Liver (tissue), 9 donors: ENCODE data around the gene DGKQ. TPM values are rescaled to one million over a fixed set of nuclear protein-coding genes. Genes with fewer than 3 reads are reported as not detected.

Experiments
- DNase-seq: peaks from one replicate; pipeline ENCODE4 v3.0.0-alpha.2; 2017; ENCODE audit warnings: low spot score
- H3K27ac ChIP-seq, 2 donors: one replicate each; pipeline ENCODE4 v1.7.0; 2013; ENCODE audit warnings: inconsistent platforms in 2 of 2, low read length in 2 of 2, control low read depth in 1 of 2, low read depth in 1 of 2, mild to moderate bottlenecking in 1 of 2
- H3K27me3 ChIP-seq, 4 donors: one replicate each; pipeline versions ENCODE4 v1.6.1 to v1.7.0; 2013; ENCODE audit warnings: low read length in 3 of 4, inconsistent platforms in 1 of 4, mild to moderate bottlenecking in 1 of 4, moderate library complexity in 1 of 4; ENCODE audit not compliant: control insufficient read depth in 4 of 4, insufficient read depth in 4 of 4
- H3K36me3 ChIP-seq, 4 donors: one replicate each; pipeline versions ENCODE4 v1.6.1 to v1.7.0; 2013; ENCODE audit warnings: low read length in 3 of 4, mild to moderate bottlenecking in 3 of 4, low read depth in 1 of 4, moderate library complexity in 1 of 4; ENCODE audit not compliant: control insufficient read depth in 4 of 4, insufficient read depth in 3 of 4
- H3K4me1 ChIP-seq, 4 donors: one replicate each; pipeline versions ENCODE4 v1.6.1 to v1.7.0; 2013; ENCODE audit warnings: low read length in 3 of 4, mild to moderate bottlenecking in 3 of 4, moderate library complexity in 1 of 4; ENCODE audit not compliant: control insufficient read depth in 4 of 4, insufficient read depth in 4 of 4
- H3K4me3 ChIP-seq, 3 donors: one replicate each; pipeline versions ENCODE4 v1.6.1 to v1.7.0; 2013; ENCODE audit warnings: low read length in 3 of 3, control low read depth in 1 of 3, low read depth in 1 of 3, mild to moderate bottlenecking in 1 of 3
- H3K9ac ChIP-seq, 2 donors: one replicate each; pipeline ENCODE4 v1.7.0; 2013; ENCODE audit warnings: low read length in 2 of 2, mild to moderate bottlenecking in 2 of 2, moderate library complexity in 2 of 2, control low read depth in 1 of 2, low read depth in 1 of 2
- H3K9me3 ChIP-seq, 4 donors: one replicate each; pipeline versions ENCODE4 v1.6.1 to v1.7.0; 2013; ENCODE audit warnings: low read length in 3 of 4; ENCODE audit not compliant: control insufficient read depth in 4 of 4
- EGR1 ChIP-seq, 2 donors: IDR thresholded peaks; 2 replicates each; pipeline ENCODE4 v1.6.1; 2016 to 2018; ENCODE audit warnings: antibody characterized with exemption in 2 of 2, low read depth in 2 of 2
- FOXA1 ChIP-seq: IDR thresholded peaks from 2 replicates; pipeline ENCODE4 v1.6.1; 2016; ENCODE audit warnings: antibody characterized with exemption
- FOXA2 ChIP-seq: IDR thresholded peaks from 2 replicates; pipeline ENCODE4 v1.6.1; 2016; ENCODE audit warnings: antibody characterized with exemption
- GABPA ChIP-seq, 2 donors: IDR thresholded peaks in 1 of 2; conservative IDR thresholded peaks in 1 of 2; 2 replicates each; pipeline ENCODE4 v1.6.1; 2016; ENCODE audit warnings: antibody characterized with exemption in 2 of 2, mild to moderate bottlenecking in 1 of 2, moderate library complexity in 1 of 2
- HNF4G ChIP-seq: IDR thresholded peaks from 2 replicates; pipeline ENCODE4 v1.6.1; 2016; ENCODE audit warnings: antibody characterized with exemption
- JUND ChIP-seq, 2 donors: IDR thresholded peaks; 2 replicates each; pipeline ENCODE4 v1.6.1; 2016; ENCODE audit warnings: antibody characterized with exemption in 2 of 2
- NR2F2 ChIP-seq: IDR thresholded peaks from 2 replicates; pipeline ENCODE4 v1.6.1; 2016; ENCODE audit warnings: antibody characterized with exemption
- RAD21 ChIP-seq, 2 donors: IDR thresholded peaks; 2 replicates each; pipeline ENCODE4 v1.6.1; 2016; ENCODE audit warnings: antibody characterized with exemption in 2 of 2, mild to moderate bottlenecking in 2 of 2
- RXRA ChIP-seq, 2 donors: IDR thresholded peaks; 2 replicates each; pipeline ENCODE4 v1.6.1; 2017 to 2018; ENCODE audit warnings: antibody characterized with exemption in 2 of 2, mild to moderate bottlenecking in 1 of 2
- SP1 ChIP-seq: IDR thresholded peaks from 2 replicates; pipeline ENCODE4 v1.6.1; 2018; ENCODE audit warnings: antibody characterized with exemption, mild to moderate bottlenecking
- TAF1 ChIP-seq: conservative IDR thresholded peaks from 2 replicates; pipeline ENCODE4 v1.6.1; 2016; ENCODE audit warnings: antibody characterized with exemption, mild to moderate bottlenecking
- YY1 ChIP-seq: IDR thresholded peaks from 2 replicates; pipeline ENCODE4 v1.6.1; 2016; ENCODE audit warnings: antibody characterized with exemption, mild to moderate bottlenecking
- WGBS: extraction: QIAGEN DNeasy Blood & Tissue Kit; methylation state at CpG from one replicate; pipeline ENCODE4 v1.1.7; 2013; 5-methylcytosine and 5-hydroxymethylcytosine counted together
- polyA plus RNA-seq, 2 donors: library from polyadenylated mRNA; stranded (reverse) in 1 of 2; unstranded in 1 of 2; fragments of 200-250 nt in 1 of 2; fragments of >200 nt in 1 of 2; fragmentation: Nextera tagmentation in 1 of 2; extraction: Ambion mirVana in 1 of 2; gene quantifications; one replicate each; pipeline versions ENCODE4 v1.2.1 to v1.2.3, GENCODE V29; 2013 to 2015
- total RNA-seq, 2 donors: library from RNA; depleted of rRNA; stranded (reverse); fragments of >200 nt; gene quantifications; one replicate each; pipeline ENCODE4 v1.2.3, GENCODE V29; 2014
- TF ChIP-seq, protein P1 (sequence below): IDR thresholded peaks from 2 replicates; pipeline ENCODE4 v1.6.1; 2016; ENCODE audit warnings: antibody characterized with exemption
- TF ChIP-seq, protein P2 (sequence below): IDR thresholded peaks from 2 replicates; pipeline ENCODE4 v1.6.1; 2016; ENCODE audit warnings: antibody characterized with exemption, mild to moderate bottlenecking
- TF ChIP-seq, protein P3 (sequence below): fragments of 150-350 bp; IDR thresholded peaks from 2 replicates; pipeline ENCODE4 v1.5.1; 2017; ENCODE audit warnings: improper control_type of control experiment, low read depth, low read length; ENCODE audit not compliant: missing input control
- TF ChIP-seq, protein P4 (sequence below): IDR thresholded peaks from 2 replicates; pipeline ENCODE4 v1.6.1; 2016; ENCODE audit warnings: antibody characterized with exemption
- TF ChIP-seq, protein P5 (sequence below): IDR thresholded peaks from 2 replicates; pipeline ENCODE4 v1.6.1; 2016; ENCODE audit warnings: antibody characterized with exemption
- donor health status: healthy.
- donor health status: healthy.
- donor health status: healthy.
- donor health status: healthy.
- donor health status: healthy.

DGKQ gene
- total and polyA plus RNA-seq, 4 donors: 1.5 to 8.8 (median 3.6) TPM

DNA sequence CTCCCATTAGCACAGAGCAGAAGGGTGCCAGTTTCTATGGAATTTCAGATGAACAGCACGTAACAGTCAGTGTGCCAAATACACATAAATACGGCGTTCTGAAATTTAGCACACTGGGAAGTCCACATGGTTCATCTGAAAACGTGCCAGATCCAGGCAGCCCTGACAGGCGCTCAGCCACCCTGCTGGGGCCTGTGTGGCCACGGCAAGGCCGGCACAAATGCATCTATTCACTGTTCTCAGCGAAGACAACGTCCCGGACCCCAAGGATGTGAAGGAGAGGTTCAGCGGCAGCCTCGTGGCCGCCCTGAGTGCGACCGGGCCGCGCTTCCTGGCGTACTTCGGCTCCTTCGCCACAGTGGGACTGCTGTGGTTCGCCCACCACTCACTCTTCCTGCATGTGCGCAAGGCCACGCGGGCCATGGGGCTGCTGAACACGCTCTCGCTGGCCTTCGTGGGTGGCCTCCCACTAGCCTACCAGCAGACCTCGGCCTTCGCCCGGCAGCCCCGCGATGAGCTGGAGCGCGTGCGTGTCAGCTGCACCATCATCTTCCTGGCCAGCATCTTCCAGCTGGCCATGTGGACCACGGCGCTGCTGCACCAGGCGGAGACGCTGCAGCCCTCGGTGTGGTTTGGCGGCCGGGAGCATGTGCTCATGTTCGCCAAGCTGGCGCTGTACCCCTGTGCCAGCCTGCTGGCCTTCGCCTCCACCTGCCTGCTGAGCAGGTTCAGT is 15.6 kb downstream of the DGKQ start:
- Histone ChIP-seq H3K4me1 (no peaks in the 10 kb centered on the region), H3K9me3 (no peaks in the 10 kb centered on the region), H3K27ac (no peak overlapping the region), H3K9ac (no peak overlapping the region), H3K36me3 (peaks cover 0 to 32% (median 5%) of the 10 kb centered on the region in 4 donors), H3K4me3 (no peak overlapping the region), H3K27me3 (no peaks in the 10 kb centered on the region)
- no peak for TF ChIP-seq TAF1
- no peak for TF ChIP-seq YY1
- TF ChIP-seq, protein P1, sequence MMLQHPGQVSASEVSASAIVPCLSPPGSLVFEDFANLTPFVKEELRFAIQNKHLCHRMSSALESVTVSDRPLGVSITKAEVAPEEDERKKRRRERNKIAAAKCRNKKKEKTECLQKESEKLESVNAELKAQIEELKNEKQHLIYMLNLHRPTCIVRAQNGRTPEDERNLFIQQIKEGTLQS: no peak
- TF ChIP-seq, protein P2, sequence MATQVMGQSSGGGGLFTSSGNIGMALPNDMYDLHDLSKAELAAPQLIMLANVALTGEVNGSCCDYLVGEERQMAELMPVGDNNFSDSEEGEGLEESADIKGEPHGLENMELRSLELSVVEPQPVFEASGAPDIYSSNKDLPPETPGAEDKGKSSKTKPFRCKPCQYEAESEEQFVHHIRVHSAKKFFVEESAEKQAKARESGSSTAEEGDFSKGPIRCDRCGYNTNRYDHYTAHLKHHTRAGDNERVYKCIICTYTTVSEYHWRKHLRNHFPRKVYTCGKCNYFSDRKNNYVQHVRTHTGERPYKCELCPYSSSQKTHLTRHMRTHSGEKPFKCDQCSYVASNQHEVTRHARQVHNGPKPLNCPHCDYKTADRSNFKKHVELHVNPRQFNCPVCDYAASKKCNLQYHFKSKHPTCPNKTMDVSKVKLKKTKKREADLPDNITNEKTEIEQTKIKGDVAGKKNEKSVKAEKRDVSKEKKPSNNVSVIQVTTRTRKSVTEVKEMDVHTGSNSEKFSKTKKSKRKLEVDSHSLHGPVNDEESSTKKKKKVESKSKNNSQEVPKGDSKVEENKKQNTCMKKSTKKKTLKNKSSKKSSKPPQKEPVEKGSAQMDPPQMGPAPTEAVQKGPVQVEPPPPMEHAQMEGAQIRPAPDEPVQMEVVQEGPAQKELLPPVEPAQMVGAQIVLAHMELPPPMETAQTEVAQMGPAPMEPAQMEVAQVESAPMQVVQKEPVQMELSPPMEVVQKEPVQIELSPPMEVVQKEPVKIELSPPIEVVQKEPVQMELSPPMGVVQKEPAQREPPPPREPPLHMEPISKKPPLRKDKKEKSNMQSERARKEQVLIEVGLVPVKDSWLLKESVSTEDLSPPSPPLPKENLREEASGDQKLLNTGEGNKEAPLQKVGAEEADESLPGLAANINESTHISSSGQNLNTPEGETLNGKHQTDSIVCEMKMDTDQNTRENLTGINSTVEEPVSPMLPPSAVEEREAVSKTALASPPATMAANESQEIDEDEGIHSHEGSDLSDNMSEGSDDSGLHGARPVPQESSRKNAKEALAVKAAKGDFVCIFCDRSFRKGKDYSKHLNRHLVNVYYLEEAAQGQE: no peak
- TF ChIP-seq EGR1 (IDR thresholded peaks at IDR 0.05; ENCODE audit: low read depth in 2 of 2): no peak
- TF ChIP-seq, protein P3, sequence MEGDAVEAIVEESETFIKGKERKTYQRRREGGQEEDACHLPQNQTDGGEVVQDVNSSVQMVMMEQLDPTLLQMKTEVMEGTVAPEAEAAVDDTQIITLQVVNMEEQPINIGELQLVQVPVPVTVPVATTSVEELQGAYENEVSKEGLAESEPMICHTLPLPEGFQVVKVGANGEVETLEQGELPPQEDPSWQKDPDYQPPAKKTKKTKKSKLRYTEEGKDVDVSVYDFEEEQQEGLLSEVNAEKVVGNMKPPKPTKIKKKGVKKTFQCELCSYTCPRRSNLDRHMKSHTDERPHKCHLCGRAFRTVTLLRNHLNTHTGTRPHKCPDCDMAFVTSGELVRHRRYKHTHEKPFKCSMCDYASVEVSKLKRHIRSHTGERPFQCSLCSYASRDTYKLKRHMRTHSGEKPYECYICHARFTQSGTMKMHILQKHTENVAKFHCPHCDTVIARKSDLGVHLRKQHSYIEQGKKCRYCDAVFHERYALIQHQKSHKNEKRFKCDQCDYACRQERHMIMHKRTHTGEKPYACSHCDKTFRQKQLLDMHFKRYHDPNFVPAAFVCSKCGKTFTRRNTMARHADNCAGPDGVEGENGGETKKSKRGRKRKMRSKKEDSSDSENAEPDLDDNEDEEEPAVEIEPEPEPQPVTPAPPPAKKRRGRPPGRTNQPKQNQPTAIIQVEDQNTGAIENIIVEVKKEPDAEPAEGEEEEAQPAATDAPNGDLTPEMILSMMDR: no peak
- no peak for TF ChIP-seq FOXA2
- TF ChIP-seq NR2F2: no peak
- TF ChIP-seq FOXA1: no peak
- TF ChIP-seq GABPA (IDR thresholded peaks at IDR 0.05 in 1 of 2, conservative IDR thresholded peaks at IDR 0.05 in 1 of 2): no peak
- 96% methylated on average over 45 of the region's 45 CpGs for WGBS
- DNase-seq: no peak

DNA sequence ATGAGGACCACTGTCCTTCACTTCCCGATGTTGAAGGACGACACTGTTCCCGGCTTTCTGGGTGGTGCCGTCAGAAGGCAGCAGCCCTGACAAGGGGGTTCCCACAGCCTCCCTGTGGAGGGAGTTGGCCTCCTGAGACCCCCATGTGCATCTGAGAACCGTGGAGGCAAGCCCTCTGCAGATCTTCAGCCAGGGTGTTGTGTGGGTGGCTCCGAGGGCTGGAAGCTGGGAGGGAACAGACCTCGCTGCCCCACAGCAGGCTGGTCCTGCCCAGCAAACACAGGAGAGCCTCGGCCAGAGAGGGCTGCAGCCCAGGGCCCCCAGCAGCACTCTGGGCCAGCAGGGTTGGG is 16.2 kb downstream of the DGKQ start:
- WGBS: 92% methylated on average over 8 of the region's 8 CpGs
- H3K9me3 ChIP-seq: no peaks in the 10 kb centered on the region
- no peaks in the 10 kb centered on the region for H3K27me3 ChIP-seq
- H3K9ac ChIP-seq: no peak overlapping the region
- H3K27ac ChIP-seq: no peak overlapping the region
- no peak overlapping the region for H3K4me3 ChIP-seq
- H3K4me1 ChIP-seq: no peaks in the 10 kb centered on the region
- peaks cover 0 to 30% (median 5%) of the 10 kb centered on the region in 4 donors for H3K36me3 ChIP-seq
- DNase-seq: no peak
- TF ChIP-seq, protein P4, sequence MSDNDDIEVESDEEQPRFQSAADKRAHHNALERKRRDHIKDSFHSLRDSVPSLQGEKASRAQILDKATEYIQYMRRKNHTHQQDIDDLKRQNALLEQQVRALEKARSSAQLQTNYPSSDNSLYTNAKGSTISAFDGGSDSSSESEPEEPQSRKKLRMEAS: no peak
- TF ChIP-seq TAF1 (no peak), GABPA (IDR thresholded peaks at IDR 0.05 in 1 of 2, conservative IDR thresholded peaks at IDR 0.05 in 1 of 2) (no peak), RXRA (IDR thresholded peaks at IDR 0.05) (no peak), SP1 (no peak), HNF4G (no peak), JUND (IDR thresholded peaks at IDR 0.05) (no peak), RAD21 (IDR thresholded peaks at IDR 0.05) (no peak), FOXA1 (no peak)
- TF ChIP-seq, protein P1: no peak
- TF ChIP-seq, protein P2: no peak
- TF ChIP-seq, protein P5, sequence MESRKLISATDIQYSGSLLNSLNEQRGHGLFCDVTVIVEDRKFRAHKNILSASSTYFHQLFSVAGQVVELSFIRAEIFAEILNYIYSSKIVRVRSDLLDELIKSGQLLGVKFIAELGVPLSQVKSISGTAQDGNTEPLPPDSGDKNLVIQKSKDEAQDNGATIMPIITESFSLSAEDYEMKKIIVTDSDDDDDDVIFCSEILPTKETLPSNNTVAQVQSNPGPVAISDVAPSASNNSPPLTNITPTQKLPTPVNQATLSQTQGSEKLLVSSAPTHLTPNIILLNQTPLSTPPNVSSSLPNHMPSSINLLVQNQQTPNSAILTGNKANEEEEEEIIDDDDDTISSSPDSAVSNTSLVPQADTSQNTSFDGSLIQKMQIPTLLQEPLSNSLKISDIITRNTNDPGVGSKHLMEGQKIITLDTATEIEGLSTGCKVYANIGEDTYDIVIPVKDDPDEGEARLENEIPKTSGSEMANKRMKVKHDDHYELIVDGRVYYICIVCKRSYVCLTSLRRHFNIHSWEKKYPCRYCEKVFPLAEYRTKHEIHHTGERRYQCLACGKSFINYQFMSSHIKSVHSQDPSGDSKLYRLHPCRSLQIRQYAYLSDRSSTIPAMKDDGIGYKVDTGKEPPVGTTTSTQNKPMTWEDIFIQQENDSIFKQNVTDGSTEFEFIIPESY: no peak
- TF ChIP-seq, protein P3: no peak
